Right lobe of liver (tissue), 4 donors: ENCODE measurements around the gene ANXA7.

Source experiments
- CTCF ChIP-seq, 4 donors: fragments of 200-600 bp in 3 of 4; fragments of 450-650 bp in 1 of 4; IDR thresholded peaks; one replicate each; pipeline versions ENCODE4 v1.5.1 to v1.8.0; 2016 to 2022; ENCODE audit warnings: antibody characterized with exemption in 4 of 4, mild to moderate bottlenecking in 2 of 4
- POLR2A ChIP-seq: fragments of 450-650 bp; IDR thresholded peaks from one replicate; pipeline ENCODE4 v1.6.1; 2017; ENCODE audit warnings: antibody characterized with exemption, mild to moderate bottlenecking
- donor health status: DM: no; HTN: no; CAD: no.
- donor health status: DM: no; HTN: no; CAD: no.
- donor health status: DM: no; HTN: yes; CAD: no.

- TF ChIP-seq CTCF (IDR thresholded peaks at IDR 0.05), result no peak
- TF ChIP-seq POLR2A, result no peak
These were observed 4.8 kb downstream of the ANXA7 start for GRCh38 chr10:73408978-73409521.
